GM21360 (cell line): ENCODE results near the gene EML4.
"Not testable (repeated sequence)": the region's sequence is repeated elsewhere in the genome, so short reads cannot be mapped to it uniquely, and the experiment has no call there.

Experiments
- ATAC-seq: cut with Tn5 transposase; IDR thresholded peaks from one replicate; pipeline ENCODE4 v1.9.1; 2021; ENCODE audit warnings: mild to moderate bottlenecking, moderate library complexity; ENCODE audit not compliant: unreplicated experiment

The EML4 gene, protein sequence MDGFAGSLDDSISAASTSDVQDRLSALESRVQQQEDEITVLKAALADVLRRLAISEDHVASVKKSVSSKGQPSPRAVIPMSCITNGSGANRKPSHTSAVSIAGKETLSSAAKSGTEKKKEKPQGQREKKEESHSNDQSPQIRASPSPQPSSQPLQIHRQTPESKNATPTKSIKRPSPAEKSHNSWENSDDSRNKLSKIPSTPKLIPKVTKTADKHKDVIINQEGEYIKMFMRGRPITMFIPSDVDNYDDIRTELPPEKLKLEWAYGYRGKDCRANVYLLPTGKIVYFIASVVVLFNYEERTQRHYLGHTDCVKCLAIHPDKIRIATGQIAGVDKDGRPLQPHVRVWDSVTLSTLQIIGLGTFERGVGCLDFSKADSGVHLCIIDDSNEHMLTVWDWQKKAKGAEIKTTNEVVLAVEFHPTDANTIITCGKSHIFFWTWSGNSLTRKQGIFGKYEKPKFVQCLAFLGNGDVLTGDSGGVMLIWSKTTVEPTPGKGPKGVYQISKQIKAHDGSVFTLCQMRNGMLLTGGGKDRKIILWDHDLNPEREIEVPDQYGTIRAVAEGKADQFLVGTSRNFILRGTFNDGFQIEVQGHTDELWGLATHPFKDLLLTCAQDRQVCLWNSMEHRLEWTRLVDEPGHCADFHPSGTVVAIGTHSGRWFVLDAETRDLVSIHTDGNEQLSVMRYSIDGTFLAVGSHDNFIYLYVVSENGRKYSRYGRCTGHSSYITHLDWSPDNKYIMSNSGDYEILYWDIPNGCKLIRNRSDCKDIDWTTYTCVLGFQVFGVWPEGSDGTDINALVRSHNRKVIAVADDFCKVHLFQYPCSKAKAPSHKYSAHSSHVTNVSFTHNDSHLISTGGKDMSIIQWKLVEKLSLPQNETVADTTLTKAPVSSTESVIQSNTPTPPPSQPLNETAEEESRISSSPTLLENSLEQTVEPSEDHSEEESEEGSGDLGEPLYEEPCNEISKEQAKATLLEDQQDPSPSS

DNA sequence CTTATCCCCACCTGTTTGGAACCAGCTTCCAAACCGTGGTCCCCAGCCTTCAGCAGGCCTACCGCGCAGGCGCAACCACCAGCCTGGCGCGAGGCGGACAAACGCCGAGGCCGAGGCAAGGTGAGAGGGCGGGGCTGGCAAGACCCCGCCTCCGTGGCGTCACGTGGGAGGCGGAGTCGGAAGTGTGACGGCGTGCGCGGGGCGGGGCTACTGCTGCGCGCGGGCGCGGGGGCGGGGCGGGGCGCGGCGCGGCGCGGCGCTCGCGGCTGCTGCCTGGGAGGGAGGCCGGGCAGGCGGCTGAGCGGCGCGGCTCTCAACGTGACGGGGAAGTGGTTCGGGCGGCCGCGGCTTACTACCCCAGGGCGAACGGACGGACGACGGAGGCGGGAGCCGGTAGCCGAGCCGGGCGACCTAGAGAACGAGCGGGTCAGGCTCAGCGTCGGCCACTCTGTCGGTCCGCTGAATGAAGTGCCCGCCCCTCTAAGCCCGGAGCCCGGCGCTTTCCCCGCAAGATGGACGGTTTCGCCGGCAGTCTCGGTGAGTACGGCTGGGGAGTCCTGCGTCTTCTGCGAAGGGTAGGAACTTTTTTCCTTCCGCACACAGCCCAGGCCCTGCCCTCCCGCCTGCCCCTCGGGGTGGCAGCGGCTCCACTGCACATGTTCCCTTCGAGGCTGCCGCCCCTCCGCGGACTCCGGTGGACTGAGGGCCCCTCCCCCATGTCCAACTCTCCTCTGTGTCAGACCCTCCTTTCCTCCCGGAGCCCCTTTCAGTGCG is at the start of gene EML4:
Gene EML4 (plus strand): TSS at position 254 of the 774 bp plus-strand sequence. CDS start 259 bp downstream, at position 513.
- ATAC-seq = peak; percentile 74

DNA sequence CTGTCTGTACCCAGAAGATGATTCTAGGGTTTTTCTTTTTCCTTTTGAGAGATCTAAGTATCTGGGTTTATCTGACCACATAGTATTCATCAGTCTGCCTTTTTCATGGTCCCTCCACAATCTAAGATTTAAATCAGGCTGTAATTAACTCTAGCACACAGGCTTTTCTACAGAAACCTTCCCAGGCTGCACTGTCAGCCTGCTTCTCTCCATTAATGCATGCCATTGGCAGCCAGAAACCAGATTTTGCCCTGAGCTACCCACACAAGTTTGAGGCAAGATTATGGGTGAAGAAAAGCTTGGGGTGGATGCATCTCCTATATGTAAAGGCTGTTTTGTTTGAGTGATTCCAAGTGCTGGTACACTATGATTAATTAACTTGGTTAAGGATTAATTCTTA is 45.7 kb upstream of the EML4 start:
- no peak for ATAC-seq

DNA sequence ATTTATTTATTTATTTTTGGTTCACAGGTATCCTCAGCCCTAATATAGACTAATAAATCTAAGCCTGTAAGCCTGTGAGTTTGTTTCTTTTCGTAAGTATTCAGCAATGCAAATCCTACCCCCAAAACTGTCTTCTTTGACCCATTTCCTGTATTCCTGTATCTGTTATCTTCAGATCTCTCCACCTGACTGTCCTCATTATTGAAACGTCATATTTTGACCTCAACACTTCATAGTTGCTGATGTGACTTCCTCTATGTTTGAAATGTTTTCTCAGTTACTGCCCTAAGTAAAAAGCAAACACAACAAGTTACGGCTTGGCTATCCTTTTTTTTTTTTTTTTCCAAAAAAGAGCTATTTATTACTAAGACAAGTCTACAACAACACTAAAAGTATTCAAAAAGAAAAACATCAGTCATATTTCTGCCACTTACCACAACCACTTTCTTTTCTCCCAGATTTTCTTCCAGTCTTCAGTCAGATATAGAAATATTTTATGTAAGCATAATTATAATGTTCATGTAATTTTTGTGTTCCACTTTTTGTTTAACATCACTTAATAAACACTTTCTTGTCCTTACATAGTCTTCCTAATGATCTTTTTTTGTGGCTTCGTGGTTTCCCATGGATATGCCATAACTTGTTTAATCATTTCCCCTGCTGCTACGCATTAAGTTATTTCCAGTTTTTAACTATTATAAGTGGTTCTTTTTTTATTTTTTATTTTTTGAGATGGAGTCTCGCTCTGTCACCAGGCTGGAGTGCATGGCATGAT is 45.0 kb upstream of the EML4 start:
- peak; percentile 69 for ATAC-seq

DNA sequence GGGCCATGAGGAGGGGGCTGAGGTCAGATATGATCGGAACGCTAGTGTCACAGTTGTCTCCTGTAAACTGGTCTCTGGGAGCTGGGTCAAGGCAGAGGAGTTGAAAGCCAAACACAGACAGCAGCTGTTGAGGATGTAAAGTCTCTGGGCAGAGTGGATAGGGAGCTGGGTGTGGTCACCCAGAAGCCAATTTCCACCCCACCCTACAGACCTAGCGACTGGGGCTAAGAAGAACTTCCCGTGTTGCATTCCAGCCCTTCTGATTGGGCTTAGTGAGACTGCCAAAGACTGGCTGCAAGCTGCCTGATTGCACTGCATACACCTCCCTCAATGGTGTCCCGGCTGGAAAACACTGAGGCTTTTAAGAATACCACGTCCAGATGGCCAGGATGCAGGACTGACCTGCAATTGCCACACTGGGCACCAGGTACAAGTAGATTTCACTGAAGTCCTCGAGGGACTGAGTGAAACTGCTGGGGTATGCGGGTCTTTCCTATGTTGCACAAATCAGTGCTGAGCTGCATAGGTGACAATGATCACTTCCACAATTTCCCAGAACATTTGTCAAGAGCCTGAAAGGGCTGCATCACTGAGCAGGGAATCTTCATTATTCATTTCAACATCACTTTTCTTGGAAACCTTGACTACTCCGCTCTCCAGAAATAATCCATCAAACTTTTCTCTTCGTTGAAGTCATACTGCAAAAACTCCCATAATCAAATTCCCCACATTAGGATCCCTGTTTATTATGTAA is 43.1 kb upstream of the EML4 start:
- ATAC-seq = no peak

DNA sequence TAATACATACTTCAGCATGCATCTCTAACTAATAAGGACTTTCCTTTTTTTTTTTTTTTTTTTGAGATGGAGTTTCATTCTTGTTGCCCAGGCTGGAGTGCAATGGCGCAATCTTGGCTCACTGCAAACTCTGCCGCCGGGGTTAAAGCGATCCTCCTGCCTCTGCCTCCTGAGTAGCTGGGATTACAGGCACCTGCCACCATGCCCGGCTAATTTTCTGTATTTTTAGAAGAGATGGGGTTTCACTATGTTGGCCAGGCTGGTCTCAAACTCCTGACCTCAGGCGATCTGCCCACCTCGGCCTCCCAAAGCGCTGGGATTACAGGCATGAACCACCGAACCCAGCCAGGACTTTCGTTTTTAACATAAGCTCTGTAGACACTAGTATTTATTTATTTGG is 42.3 kb upstream of the EML4 start:
- ATAC-seq = not testable (repeated sequence)

DNA sequence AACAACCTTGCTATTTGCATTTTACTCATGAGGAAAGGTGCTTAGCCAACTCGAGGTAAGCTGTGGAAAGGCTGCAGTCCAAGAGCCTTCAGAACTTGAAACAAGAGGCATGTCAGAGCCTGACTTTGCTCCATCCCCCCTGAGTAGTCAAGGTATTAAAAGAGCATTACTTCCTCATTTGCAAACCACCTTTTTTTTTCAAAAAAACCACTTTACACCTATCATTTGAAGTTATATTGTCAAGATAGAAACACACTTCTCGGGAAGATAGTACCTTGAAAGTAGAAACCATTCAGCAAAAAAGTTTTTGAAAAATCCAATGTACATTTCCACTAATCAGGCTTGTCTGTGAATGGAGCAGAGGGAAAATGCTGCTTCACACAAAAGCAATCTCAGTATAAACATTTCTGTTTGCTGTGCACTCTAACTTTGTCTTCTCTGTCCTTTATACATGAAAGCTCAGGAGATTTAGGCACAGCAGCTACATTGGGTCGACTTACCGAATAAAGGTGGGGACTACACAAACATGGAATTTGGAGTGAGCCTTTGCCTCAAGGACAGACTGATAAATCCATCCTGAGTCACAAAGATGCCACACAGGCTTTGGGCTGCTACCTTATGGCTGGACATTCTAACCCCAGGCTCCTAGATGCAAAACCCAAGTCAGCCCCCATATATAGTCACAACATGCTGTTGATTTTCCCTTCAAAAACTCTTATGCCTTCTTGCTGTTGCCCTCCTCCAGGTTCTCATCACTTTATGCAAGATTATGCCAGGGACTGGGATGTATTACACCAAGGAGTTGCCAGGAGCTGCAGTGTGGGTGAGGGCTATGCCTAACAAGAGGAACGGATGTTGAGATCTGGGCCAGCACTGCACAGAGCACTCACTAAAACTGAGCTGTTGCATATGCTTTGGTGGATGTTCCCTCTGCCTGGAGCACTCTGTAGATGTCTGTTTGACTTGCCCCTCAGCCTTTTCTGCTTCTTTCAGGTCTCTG is 41.4 kb upstream of the EML4 start:
- peak; percentile 49 for ATAC-seq

DNA sequence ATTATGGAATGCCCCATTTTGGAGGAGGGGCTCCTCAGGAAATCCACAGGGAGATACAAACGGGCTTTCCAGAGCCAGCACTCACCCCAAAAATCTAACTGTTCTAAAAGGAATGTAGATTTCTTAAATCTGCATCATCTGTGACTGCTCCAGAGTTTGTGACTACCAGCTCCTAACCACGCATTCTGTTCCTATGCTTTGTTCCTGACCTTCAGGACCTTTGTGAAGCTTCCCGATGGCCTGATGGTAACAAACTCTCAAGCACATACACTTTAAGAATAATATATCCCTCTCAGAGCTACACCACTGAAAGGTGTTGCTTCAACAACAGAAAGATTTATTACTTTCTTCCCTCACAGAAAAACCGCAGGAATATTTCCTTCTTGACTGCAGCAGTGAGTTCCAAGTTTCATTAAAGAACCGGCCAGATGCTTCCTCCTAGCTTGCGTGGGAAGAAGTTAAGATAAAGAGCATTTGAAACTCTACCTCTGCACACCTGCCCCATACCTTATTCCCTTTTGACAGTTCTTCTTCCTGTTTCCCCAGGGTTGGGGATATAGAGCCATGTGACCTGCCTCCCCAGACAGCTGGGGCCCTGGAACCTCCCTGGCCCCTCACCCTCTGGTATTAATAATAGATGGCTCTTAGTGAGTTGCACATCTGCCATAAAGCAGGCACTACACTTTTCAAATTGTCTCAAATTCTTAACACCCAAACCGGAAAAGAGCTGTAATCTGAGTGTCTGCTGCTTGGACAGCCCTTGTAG is 40.2 kb upstream of the EML4 start:
- ATAC-seq = peak; percentile 24

DNA sequence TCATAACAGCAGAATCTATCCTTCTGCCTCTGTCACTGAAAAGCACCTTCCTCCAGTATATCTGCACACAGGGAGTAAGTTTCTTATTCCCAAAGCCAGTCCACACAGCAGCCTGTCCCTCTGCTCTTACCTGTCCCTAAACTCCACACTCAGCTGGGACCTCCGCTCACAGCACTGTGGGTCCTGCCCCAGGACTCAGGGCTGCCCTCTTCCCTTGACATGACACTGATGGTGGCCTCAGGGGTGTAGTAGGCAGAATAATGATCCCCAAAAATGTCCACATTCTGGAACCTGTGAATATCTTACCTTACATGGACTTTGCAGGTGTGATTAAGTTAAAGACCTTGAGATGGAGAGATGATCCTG is 39.7 kb upstream of the EML4 start:
- no peak for ATAC-seq

DNA sequence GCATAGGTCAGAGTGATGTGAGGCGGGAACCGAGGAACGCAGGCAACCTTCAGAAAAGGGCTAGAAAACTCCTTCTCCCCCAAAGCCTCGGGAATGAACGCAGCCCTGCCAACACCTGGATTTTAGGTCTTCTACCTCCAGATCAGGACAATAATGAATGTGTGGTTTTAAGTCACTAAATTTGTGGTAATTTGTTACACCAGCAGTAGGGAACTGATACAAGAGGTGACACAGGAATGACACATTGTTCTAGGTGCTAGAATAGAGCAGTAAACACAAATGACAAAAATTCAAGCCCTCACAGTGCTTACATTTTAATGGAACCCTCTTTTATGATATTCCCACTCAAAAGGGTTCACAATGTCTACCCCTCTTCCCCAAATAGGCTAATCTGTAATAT is 39.2 kb upstream of the EML4 start:
- no peak for ATAC-seq

DNA sequence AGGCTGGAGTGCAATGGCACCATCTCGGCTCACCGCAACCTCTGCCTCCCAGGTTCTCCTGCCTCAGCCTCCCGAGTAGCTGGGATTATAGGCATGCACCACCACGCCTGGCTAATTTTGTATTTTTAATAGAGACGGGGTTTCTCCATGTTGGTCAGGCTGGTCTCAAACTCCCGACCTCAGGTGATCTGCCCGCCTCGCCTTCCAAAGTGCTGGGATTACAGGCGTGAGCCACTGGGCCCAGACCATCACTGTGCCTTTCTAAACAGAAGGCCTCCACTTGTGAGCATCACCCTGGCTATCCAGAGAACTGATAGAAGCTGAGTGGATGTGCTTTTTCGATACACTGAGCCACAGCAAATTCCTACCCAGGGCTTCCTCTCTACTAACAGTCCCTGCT is 38.3 kb upstream of the EML4 start:
- not testable (repeated sequence) for ATAC-seq

DNA sequence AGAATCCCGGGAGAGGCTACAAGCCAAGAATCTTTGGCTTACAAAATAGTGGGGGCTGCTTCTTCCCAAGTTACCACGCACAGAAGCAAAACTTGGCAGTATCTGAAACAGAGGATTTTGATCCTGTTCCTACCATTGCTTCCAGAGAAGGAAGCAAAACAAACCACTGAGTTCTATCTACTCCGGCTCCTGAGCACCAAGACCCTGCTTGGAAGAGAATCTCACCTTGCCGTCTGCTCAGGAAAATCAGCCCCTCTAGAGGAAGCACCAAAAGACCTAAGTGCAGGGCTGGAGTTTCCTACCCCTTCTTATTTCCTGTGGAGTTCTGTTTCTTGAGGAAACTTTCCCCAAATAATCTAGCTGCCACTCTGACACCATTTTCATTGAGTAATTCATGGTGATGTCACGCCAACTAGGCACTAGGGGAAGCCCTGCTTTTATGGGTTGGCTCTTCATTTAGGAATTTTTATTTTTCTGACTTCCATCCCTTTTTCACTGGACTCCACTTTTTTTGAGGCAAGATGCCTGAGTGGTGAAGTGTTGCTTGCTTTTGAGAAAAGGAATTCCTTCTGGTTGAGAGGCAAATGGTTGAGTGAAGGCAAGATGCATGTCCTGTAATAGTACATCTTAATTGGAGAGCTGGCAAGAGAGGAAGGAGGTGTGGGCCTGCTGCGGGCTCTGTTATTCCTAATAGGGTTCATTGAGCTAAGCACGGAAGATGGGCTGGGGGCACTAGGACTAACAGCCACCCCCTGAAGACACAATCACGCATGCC is 36.8 kb upstream of the EML4 start:
- ATAC-seq = no peak

DNA sequence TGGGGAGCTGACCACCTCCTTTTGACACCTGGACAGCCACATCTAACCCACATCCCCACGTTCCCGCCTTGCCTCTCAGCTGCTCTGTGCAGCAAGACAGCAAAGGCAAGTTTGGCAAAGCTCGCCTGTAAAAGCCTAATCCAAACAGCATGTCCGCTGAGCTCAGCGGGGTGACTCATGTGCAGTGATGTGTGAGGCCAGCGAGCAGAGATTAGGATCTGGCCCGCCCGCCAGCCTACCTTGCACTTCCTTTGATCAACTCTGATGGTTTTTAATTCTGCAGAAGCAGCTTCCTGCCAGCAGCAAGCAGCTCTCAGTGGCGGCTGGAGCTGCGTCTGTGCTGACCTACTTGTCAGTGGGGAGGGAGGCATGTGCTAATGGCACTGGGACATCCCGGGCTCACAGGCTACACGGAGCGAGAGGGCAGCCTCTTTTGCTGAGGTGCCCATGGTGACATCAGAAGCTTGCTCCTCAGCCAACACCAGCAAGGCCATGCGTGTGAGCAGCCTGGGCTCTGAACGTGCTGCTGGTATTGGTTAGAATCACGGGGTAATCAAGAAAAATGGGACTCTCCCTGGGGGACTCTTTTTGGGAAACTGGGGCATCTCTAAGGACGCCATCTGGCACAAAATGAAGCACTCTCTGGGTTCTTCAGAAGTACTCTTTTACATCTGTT is 36.0 kb upstream of the EML4 start:
- ATAC-seq = peak; percentile 76

DNA sequence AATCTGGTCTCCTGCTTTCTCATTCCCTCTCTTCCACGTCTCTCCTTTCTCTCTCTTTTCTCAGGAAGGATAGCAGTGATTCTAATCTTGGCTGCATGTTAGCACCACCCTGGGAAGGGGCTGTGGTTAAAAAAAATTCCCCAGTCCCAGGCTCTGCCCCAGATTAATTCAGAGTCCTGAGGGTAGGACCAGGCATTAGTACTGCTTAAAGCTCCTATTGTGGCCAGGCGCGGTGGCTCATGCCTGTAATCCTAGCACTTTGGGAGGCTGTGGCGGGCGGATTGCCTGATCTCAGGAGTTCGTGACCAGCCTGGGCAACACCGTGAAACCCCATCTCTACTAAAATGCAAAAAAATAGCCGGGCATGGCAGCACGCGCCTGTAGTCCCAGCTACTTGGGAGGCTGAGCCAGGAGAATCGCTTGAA is 35.4 kb upstream of the EML4 start:
- ATAC-seq = no peak

DNA sequence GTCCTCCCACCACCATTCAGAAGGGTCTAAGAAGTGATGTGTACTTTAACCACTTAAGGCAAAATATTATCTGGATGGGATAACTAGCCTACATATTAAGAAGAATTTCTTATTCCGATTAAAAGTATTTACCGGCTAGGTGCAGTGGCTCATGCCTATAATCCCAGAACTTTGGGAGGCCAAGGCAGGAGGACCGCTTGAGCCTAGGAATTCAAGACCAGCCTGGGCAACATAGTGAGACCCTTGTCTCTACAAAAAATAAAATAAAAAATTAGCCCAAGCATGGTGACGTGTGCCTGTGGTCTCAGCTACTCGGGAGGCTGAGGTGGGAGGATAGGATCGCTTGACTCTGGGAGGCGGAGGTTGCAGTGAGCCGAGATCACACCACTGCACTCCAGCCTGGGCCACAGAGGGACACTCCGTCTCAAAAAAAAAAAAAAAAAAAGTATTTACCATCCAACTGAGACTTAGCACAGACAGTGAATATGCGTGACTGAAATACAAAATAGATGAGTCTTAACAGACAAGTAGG is 34.7 kb upstream of the EML4 start:
- ATAC-seq = not testable (repeated sequence)

DNA sequence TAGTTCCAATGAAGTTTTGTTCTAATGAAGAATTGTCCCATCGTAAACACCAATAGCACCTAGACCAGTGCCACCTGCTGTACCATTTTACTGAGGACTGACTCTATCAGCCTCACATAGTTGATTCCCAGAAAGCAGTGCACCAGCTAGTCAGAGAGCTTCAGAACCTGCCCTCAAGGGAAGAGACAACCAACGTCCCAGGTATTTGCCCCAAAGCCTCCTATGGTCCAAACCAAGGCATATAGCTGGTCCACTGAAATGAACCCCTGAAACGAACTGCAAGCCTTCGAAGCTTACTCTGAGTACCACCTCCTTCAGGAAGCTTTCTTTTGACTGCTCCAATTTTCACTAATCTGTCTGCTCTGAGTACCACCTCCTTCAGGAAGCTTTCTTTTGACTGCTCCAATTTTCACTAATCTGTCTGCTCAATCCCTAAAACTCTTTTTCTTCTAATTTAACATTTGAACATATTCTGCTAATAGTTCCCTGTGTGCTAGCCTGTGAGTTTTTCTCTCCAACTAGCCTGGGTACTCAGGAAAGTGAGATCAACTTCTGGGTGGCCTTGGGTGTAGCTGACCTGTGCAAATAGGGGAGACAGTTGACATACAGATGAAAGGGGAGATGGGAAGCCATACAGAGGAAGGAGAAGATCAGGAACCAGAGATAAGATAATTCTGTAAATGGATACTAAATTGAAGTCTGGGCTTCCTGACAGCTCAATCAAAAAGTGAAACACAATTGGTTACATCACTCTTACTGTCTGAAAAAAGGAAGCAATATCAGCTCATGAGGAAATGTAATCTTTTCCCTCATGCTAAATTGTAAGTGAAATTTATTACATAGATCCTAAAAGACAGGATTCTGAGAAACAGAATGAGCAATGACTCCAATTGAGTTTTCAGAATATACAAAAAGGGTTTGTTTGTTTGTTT is 33.5 kb upstream of the EML4 start:
- no peak for ATAC-seq
